ENCODE measurements around the gene SLC22A4.

DNA sequence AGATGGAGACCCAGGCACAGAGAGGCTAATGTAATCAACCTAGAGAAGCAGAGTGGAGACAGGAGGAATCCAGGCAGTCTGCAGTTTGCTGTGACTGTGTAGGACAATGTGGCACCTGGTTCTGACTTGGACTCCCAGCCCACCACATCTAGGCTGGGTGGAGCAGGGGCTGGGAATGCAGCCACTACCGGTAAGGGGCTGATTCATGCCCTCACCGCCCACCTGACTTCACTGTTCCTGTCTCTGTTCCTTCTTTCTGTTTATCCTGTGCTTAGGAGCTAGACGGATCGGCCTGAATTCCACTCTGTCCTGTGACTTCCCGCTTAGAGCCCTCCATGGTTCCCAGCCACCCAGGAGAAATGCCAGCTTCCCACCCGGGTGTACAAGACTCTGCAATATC lies 34.1 kb upstream of the SLC22A4 start:
- TF ChIP-seq, protein P1, sequence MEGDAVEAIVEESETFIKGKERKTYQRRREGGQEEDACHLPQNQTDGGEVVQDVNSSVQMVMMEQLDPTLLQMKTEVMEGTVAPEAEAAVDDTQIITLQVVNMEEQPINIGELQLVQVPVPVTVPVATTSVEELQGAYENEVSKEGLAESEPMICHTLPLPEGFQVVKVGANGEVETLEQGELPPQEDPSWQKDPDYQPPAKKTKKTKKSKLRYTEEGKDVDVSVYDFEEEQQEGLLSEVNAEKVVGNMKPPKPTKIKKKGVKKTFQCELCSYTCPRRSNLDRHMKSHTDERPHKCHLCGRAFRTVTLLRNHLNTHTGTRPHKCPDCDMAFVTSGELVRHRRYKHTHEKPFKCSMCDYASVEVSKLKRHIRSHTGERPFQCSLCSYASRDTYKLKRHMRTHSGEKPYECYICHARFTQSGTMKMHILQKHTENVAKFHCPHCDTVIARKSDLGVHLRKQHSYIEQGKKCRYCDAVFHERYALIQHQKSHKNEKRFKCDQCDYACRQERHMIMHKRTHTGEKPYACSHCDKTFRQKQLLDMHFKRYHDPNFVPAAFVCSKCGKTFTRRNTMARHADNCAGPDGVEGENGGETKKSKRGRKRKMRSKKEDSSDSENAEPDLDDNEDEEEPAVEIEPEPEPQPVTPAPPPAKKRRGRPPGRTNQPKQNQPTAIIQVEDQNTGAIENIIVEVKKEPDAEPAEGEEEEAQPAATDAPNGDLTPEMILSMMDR (IDR thresholded peaks at IDR 0.05): no peak
- no peak for TF ChIP-seq POLR2A (IDR thresholded peaks at IDR 0.05)

Measured in ovary (tissue), 3 donors.